A673 (cell line): Measurements from ENCODE around the gene ADAM11. TPM values are rescaled to one million over a fixed set of nuclear protein-coding genes. Genes with fewer than 3 reads are reported as not detected.

Experiments used
- BruUV-seq: library from RNA; stranded (reverse); fragments of 400-500 nt; replicated peaks from 2 replicates; lab custom pipeline; 2021; lab: Mats Ljungman, UMichigan
- CTCF ChIA-PET: fragments of 300-600 bp; sonication (Branson Sonifier 250); formaldehyde crosslinking; loops from one replicate; lab custom pipeline; 2022; ENCODE audit warnings: antibody characterized with exemption; lab: Charles Lee
- POLR2A ChIA-PET: fragments of 300-600 bp; sonication (Branson Sonifier 250); formaldehyde crosslinking; loops from one replicate; lab custom pipeline; 2022; ENCODE audit warnings: antibody characterized with exemption; ENCODE audit not compliant: low non-redundant PET; lab: Charles Lee
- DNase-seq: peaks from one replicate; pipeline ENCODE4 v3.0.0-alpha.2; 2015; ENCODE audit warnings: low spot score
- H3K27ac ChIP-seq: fragments of 200-600 bp; sonication (generic); 2 replicates; pipeline ENCODE4 v1.5.1; 2016; ENCODE audit warnings: mixed run types, low read depth, mild to moderate bottlenecking, mixed read lengths, antibody characterized with exemption, low read length; ENCODE audit not compliant: poor library complexity, severe bottlenecking
- H3K27me3 ChIP-seq: fragments of 200-600 bp; sonication (generic); replicated peaks from 2 replicates; pipeline ENCODE4 v1.6.1; 2017; ENCODE audit warnings: mixed run types, low read depth, mild to moderate bottlenecking, mixed read lengths, antibody characterized with exemption, low read length; ENCODE audit not compliant: insufficient read depth, poor library complexity
- H3K36me3 ChIP-seq: fragments of 200-600 bp; sonication (generic); 2 replicates; pipeline ENCODE4 v1.6.1; 2016; ENCODE audit warnings: mixed run types, mild to moderate bottlenecking, mixed read lengths, antibody characterized with exemption, low read length; ENCODE audit not compliant: insufficient read depth, poor library complexity, severe bottlenecking
- H3K4me1 ChIP-seq: fragments of 200-600 bp; sonication (generic); 2 replicates; pipeline ENCODE4 v1.6.1; 2017; ENCODE audit warnings: mixed run types, mild to moderate bottlenecking, mixed read lengths, antibody characterized with exemption, low read length; ENCODE audit not compliant: insufficient read depth, poor library complexity, severe bottlenecking
- H3K4me3 ChIP-seq: fragments of 200-600 bp; sonication (generic); 2 replicates; pipeline ENCODE4 v1.5.1; 2016; ENCODE audit warnings: low read depth, mixed run types, mild to moderate bottlenecking, mixed read lengths, low read length; ENCODE audit not compliant: poor library complexity, severe bottlenecking
- H3K9me3 ChIP-seq: fragments of 200-600 bp; sonication (generic); 2 replicates; pipeline ENCODE4 v1.6.1; 2016; ENCODE audit warnings: mixed run types, low read depth, mild to moderate bottlenecking, mixed read lengths, antibody characterized with exemption, low read length; ENCODE audit not compliant: poor library complexity, severe bottlenecking
- EZH2 ChIP-seq: fragments of 200-600 bp; sonication (generic); IDR thresholded peaks from 2 replicates; pipeline ENCODE4 v1.6.1; 2017; ENCODE audit warnings: borderline replicate concordance, low read depth, mild to moderate bottlenecking, mixed read lengths, antibody characterized with exemption, low read length; ENCODE audit not compliant: poor library complexity, severe bottlenecking
- intact Hi-C: fragments of 100-400 bp; cut with micrococcal nuclease; formaldehyde crosslinking; loops from one replicate; pipeline ENCODE4 v1.10.0; 2022; ENCODE audit not compliant: unreplicated experiment
- total RNA-seq: library from RNA; stranded (reverse); gene quantifications from 2 replicates; pipeline ENCODE4 v1.2.3, GENCODE V29; 2021
- TF ChIP-seq, protein P1 (sequence below): fragments of 300-800, 200-600 bp; sonication (generic); conservative IDR thresholded peaks from 2 replicates; pipeline ENCODE4 v1.5.1; 2017; ENCODE audit warnings: low read depth, mild to moderate bottlenecking, antibody characterized with exemption, low read length, moderate library complexity, mixed read lengths

The ADAM11 gene
- total RNA-seq, 1 experiment from 2014 or later, result 0.17 TPM

- H3K9me3 ChIP-seq, result no peaks in the 10 kb centered on the region
- H3K4me1 ChIP-seq, result no peaks in the 10 kb centered on the region
- POLR2A ChIA-PET, result no interaction called here
- intact Hi-C loops, result no loop called here
- no peaks in the 10 kb centered on the region for H3K27me3 ChIP-seq
- no TSS peak for BruUV-seq
- no peak overlapping the region for H3K27ac ChIP-seq
- no peak for DNase-seq
- peak overlapping the region; percentile 34 for H3K4me3 ChIP-seq
- H3K36me3 ChIP-seq, result no peaks in the 10 kb centered on the region
- CTCF ChIA-PET, result no interaction called here
- TF ChIP-seq, protein P1, sequence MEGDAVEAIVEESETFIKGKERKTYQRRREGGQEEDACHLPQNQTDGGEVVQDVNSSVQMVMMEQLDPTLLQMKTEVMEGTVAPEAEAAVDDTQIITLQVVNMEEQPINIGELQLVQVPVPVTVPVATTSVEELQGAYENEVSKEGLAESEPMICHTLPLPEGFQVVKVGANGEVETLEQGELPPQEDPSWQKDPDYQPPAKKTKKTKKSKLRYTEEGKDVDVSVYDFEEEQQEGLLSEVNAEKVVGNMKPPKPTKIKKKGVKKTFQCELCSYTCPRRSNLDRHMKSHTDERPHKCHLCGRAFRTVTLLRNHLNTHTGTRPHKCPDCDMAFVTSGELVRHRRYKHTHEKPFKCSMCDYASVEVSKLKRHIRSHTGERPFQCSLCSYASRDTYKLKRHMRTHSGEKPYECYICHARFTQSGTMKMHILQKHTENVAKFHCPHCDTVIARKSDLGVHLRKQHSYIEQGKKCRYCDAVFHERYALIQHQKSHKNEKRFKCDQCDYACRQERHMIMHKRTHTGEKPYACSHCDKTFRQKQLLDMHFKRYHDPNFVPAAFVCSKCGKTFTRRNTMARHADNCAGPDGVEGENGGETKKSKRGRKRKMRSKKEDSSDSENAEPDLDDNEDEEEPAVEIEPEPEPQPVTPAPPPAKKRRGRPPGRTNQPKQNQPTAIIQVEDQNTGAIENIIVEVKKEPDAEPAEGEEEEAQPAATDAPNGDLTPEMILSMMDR, result no peak
- TF ChIP-seq EZH2, result no peak
These were observed 513 bp downstream of the ADAM11 start for GRCh38 chr17:44759086-44759915.

GRCh38 chr17:44759916-44760243 lies 1.1 kb downstream of the ADAM11 start:
- no TSS peak for BruUV-seq
- Histone ChIP-seq H3K27ac (no peak overlapping the region), H3K4me1 (no peaks in the 10 kb centered on the region), H3K27me3 (no peaks in the 10 kb centered on the region), H3K4me3 (no peak overlapping the region), H3K36me3 (no peaks in the 10 kb centered on the region), H3K9me3 (no peaks in the 10 kb centered on the region)
- intact Hi-C loops, result no loop called here
- no peak for TF ChIP-seq EZH2
- TF ChIP-seq, protein P1, result no peak
- ChIA-PET CTCF (no interaction called here), POLR2A (no interaction called here)
- DNase-seq, result no peak

DNA sequence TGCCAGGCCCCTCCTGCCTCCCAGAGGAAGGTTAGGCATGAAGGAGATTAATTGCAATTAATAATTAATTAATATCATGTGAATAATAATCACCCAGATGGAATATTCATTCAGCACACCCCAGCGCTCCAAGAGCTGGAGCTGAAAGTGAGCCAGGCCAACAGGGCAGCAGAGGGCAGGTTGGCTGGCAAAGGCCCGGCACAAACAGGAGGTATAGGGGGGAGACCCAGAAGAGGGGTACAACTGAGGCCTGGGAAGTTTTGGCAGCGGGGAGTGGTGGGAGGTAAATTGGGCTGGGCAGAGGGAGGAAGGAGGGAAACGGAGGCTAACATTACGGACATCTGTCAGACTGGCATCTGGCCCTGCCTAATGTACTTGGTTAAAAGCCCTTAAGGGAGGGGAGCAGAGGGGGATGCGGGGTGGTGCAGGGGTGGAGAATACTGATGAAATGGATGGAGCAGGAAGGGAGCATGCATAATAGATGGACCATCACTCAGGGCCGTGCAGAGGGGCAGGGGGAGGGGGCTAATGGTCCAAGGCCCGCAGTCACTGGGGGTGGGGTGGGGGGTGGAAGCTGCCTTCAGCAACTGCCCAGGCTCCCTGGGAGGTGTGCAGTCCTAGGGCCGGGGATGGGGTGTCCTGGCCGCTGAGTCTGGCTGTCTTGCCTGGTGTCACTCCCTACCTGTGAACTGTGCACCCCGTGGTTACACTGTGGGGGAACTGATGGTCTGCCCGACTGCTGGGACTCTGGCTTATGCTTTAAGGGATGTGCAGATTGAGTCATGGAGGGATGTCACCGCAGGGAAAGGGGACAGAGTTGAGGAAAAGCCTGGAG lies 1.9 kb downstream of the ADAM11 start:
- Histone ChIP-seq H3K4me3 (no peak overlapping the region), H3K27ac (no peak overlapping the region), H3K9me3 (no peaks in the 10 kb centered on the region), H3K36me3 (no peaks in the 10 kb centered on the region), H3K4me1 (no peaks in the 10 kb centered on the region), H3K27me3 (no peaks in the 10 kb centered on the region)
- no peak for TF ChIP-seq EZH2
- TF ChIP-seq, protein P1, result no peak
- no TSS peak for BruUV-seq
- no peak for DNase-seq
- POLR2A ChIA-PET, result no interaction called here
- intact Hi-C loops, result no loop called here
- CTCF ChIA-PET, result no interaction called here
